H1 (cell line): Measurements from ENCODE around the gene MBD3L2. TPM values are rescaled to one million over a fixed set of nuclear protein-coding genes. Genes with fewer than 3 reads are reported as not detected.
"Not testable (repeated sequence)": the region's sequence is repeated elsewhere in the genome, so short reads cannot be mapped to it uniquely, and the experiment has no call there.

Experiments
- CTCF ChIA-PET: fragments of 300-600 bp; sonication (Branson Sonifier 250); formaldehyde crosslinking; loops from one replicate; lab custom pipeline; 2021; ENCODE audit not compliant: partially characterized antibody; lab: Charles Lee
- POLR2A ChIA-PET: fragments of 300-600 bp; sonication (Branson Sonifier 250); formaldehyde crosslinking; loops from one replicate; lab custom pipeline; 2021; ENCODE audit warnings: inconsistent platforms; ENCODE audit not compliant: partially characterized antibody; lab: Charles Lee
- DNase-seq, 2 experiments: peaks; one replicate each; pipeline versions ENCODE4 v3.0.0 to v3.0.0-alpha.2; 2010 to 2022; ENCODE audit warnings: low spot score in 2 of 2, low read depth in 1 of 2, mixed read lengths in 1 of 2
- FAIRE-seq: peaks from 2 replicates; lab custom pipeline; 2011; peaks lifted over from hg19 to GRCh38; lab: Jason Lieb, UNC
- H2AFZ ChIP-seq: 2 replicates; pipeline ENCODE4 v1.8.1; 2012; ENCODE audit warnings: low read length, inconsistent platforms
- H2AK5ac ChIP-seq: 2 replicates; pipeline ENCODE4 v1.6.1; 2013; ENCODE audit warnings: low read depth, low read length
- H2BK120ac ChIP-seq: replicated peaks from 2 replicates; pipeline ENCODE3; 2013; ENCODE audit warnings: low read depth, low read length, inconsistent platforms
- H2BK12ac ChIP-seq: 2 replicates; pipeline ENCODE4 v1.6.1; 2013; ENCODE audit warnings: low read depth, low read length
- H2BK15ac ChIP-seq: 2 replicates; pipeline ENCODE4 v1.6.1; 2013; ENCODE audit warnings: low read length
- H2BK20ac ChIP-seq: 2 replicates; pipeline ENCODE4 v1.6.1; 2013; ENCODE audit warnings: low read length
- H2BK5ac ChIP-seq: 2 replicates; pipeline ENCODE4 v1.6.1; 2013; ENCODE audit warnings: low read depth, low read length
- H3K14ac ChIP-seq: 2 replicates; pipeline ENCODE4 v1.6.1; 2013; ENCODE audit warnings: inconsistent platforms; ENCODE audit not compliant: insufficient read length
- H3K18ac ChIP-seq: 2 replicates; pipeline ENCODE4 v1.6.1; 2013; ENCODE audit warnings: low read length; ENCODE audit errors: extremely low read depth
- H3K23ac ChIP-seq: 2 replicates; pipeline ENCODE4 v1.6.1; 2013; ENCODE audit warnings: inconsistent platforms; ENCODE audit not compliant: insufficient read length
- H3K23me2 ChIP-seq: 2 replicates; pipeline ENCODE4 v1.6.1; 2013; ENCODE audit warnings: low read depth, low read length
- H3K27ac ChIP-seq: 2 replicates; pipeline ENCODE4 v1.6.1; 2011; ENCODE audit warnings: low read depth, low read length, inconsistent platforms
- H3K27me3 ChIP-seq, 4 experiments: replicated peaks in 1 of 4; 1 replicate in 1 of 4; 2 replicates in 3 of 4; pipeline versions ENCODE4 v1.6.1 to v1.8.1; 2011 to 2013; ENCODE audit warnings: low read length in 3 of 4, mild to moderate bottlenecking in 3 of 4, inconsistent platforms in 2 of 4, mixed read lengths in 2 of 4, moderate library complexity in 1 of 4; ENCODE audit not compliant: control insufficient read depth in 3 of 4, insufficient read depth in 3 of 4; ENCODE audit errors: extremely low read depth in 1 of 4
- H3K36me3 ChIP-seq, 4 experiments: 2 replicates each; pipeline versions ENCODE4 v1.6.1 to v1.8.1; 2011 to 2013; ENCODE audit warnings: mild to moderate bottlenecking in 4 of 4, low read length in 3 of 4, moderate library complexity in 2 of 4, control low read depth in 1 of 4, inconsistent platforms in 1 of 4; ENCODE audit not compliant: insufficient read depth in 4 of 4, control insufficient read depth in 2 of 4
- H3K4ac ChIP-seq: replicated peaks from 2 replicates; pipeline ENCODE3; 2013; ENCODE audit warnings: low read length, low read depth, mixed read lengths, inconsistent platforms; ENCODE audit not compliant: insufficient read length
- H3K4me1 ChIP-seq, 4 experiments: replicated peaks in 1 of 4; 1 replicate in 1 of 4; 2 replicates in 3 of 4; pipeline versions ENCODE4 v1.6.1 to v1.8.1; 2011 to 2013; ENCODE audit warnings: low read length in 3 of 4, inconsistent platforms in 2 of 4, mixed read lengths in 1 of 4; ENCODE audit not compliant: insufficient read depth in 4 of 4, control insufficient read depth in 3 of 4
- H3K4me2 ChIP-seq, 2 experiments: 2 replicates each; pipeline versions ENCODE4 v1.6.1 to v1.8.1; 2011 to 2013; ENCODE audit warnings: low read depth in 2 of 2, low read length in 2 of 2, control low read depth in 1 of 2, inconsistent platforms in 1 of 2, mild to moderate bottlenecking in 1 of 2; ENCODE audit not compliant: insufficient read depth in 1 of 2
- H3K4me3 ChIP-seq, 4 experiments: fragments of 200-600, 300-600 bp in 1 of 4; sonication (generic), shearing (Covaris generic), sonication (Bioruptor Twin) in 1 of 4; 2 replicates each; pipeline versions ENCODE4 v1.5.1 to v1.8.1; 2011 to 2016; ENCODE audit warnings: low read length in 4 of 4, low read depth in 3 of 4, control low read depth in 2 of 4, inconsistent platforms in 2 of 4, mild to moderate bottlenecking in 2 of 4, mixed read lengths in 1 of 4, moderate library complexity in 1 of 4; ENCODE audit not compliant: insufficient read depth in 2 of 4; ENCODE audit errors: extremely low read depth in 1 of 4
- H3K56ac ChIP-seq: replicated peaks from 2 replicates; pipeline ENCODE3; 2013; ENCODE audit warnings: low read depth, mild to moderate bottlenecking, mixed read lengths, low read length, inconsistent platforms; ENCODE audit not compliant: insufficient read length
- H3K79me1 ChIP-seq: 2 replicates; pipeline ENCODE4 v1.6.1; 2013; ENCODE audit warnings: low read depth, low read length, control low read depth
- H3K79me2 ChIP-seq, 2 experiments: 2 replicates each; pipeline versions ENCODE4 v1.6.1 to v1.8.1; 2012 to 2013; ENCODE audit warnings: low read length in 2 of 2, mild to moderate bottlenecking in 2 of 2, inconsistent platforms in 1 of 2; ENCODE audit not compliant: insufficient read depth in 2 of 2, control insufficient read depth in 1 of 2
- H3K9ac ChIP-seq, 4 experiments: replicated peaks in 1 of 4; 1 replicate in 1 of 4; 2 replicates in 3 of 4; pipeline versions ENCODE4 v1.6.1 to v1.8.1; 2011 to 2013; ENCODE audit warnings: low read depth in 3 of 4, low read length in 3 of 4, control low read depth in 2 of 4, mild to moderate bottlenecking in 2 of 4, moderate library complexity in 2 of 4, inconsistent platforms in 1 of 4; ENCODE audit errors: extremely low read depth in 1 of 4
- H3K9me3 ChIP-seq, 2 experiments: 2 replicates each; pipeline versions ENCODE4 v1.6.1 to v1.8.1; 2012 to 2013; ENCODE audit warnings: mild to moderate bottlenecking in 2 of 2, moderate library complexity in 2 of 2, control low read depth in 1 of 2, inconsistent platforms in 1 of 2, low read depth in 1 of 2, low read length in 1 of 2, mixed read lengths in 1 of 2; ENCODE audit not compliant: insufficient read depth in 2 of 2
- H4K20me1 ChIP-seq, 2 experiments: replicated peaks in 1 of 2; 2 replicates each; pipeline versions ENCODE3 to v1.8.1; 2011 to 2013; ENCODE audit warnings: inconsistent platforms in 2 of 2, low read length in 2 of 2, mild to moderate bottlenecking in 1 of 2; ENCODE audit not compliant: insufficient read depth in 2 of 2, control insufficient read depth in 1 of 2
- H4K5ac ChIP-seq: 2 replicates; pipeline ENCODE4 v1.6.1; 2013; ENCODE audit warnings: low read length, low read depth, mixed read lengths, inconsistent platforms; ENCODE audit not compliant: insufficient read length
- H4K8ac ChIP-seq: 2 replicates; pipeline ENCODE4 v1.8.0; 2013; ENCODE audit warnings: mild to moderate bottlenecking, moderate library complexity, low read length, inconsistent platforms; ENCODE audit not compliant: insufficient read depth; ENCODE audit errors: extremely low read depth
- H4K91ac ChIP-seq: replicated peaks from 2 replicates; pipeline ENCODE3; 2013; ENCODE audit warnings: low read length, mixed read lengths, inconsistent platforms; ENCODE audit not compliant: insufficient read length
- WGBS, 2 experiments: shearing (Covaris generic) in 1 of 2; methylation state at CpG; one replicate each; pipeline versions ENCODE4 v1.1.6 to v1.1.7; 2013 to 2015; ENCODE audit warnings: low lambda C conversion rate in 2 of 2, mixed read lengths in 2 of 2, inconsistent platforms in 1 of 2, low coverage in 1 of 2, missing lambda C conversion rate in 1 of 2; ENCODE audit not compliant: insufficient replicate concordance in 2 of 2, insufficient coverage in 1 of 2, insufficient read length in 1 of 2; ENCODE audit errors: extremely low coverage in 1 of 2, missing lambda C conversion rate in 1 of 2; 5-methylcytosine and 5-hydroxymethylcytosine counted together
- polyA plus RNA-seq, 7 experiments: library from polyadenylated mRNA; depleted of rRNA in 3 of 7; stranded (reverse) in 5 of 7; unstranded in 2 of 7; fragments of >200 nt in 5 of 7; fragments of 200-250 nt in 2 of 7; gene quantifications; 1 replicate in 5 of 7; 2 replicates in 1 of 7; 4 replicates in 1 of 7; pipeline versions ENCODE4 v1.2.1 to v1.2.3, GENCODE V29; 2011 to 2013; ENCODE audit warnings: missing spikeins in 2 of 7, mixed read lengths in 2 of 7
- total RNA-seq: library from RNA; stranded (reverse); fragmentation: NEBNext Ultra II Directional; extraction: Animal tissue kit (Norgen Biotek cat#: 25700); gene quantifications from 2 replicates; pipeline ENCODE4 v1.2.1, GENCODE V29; 2021

The MBD3L2 gene
- total and polyA plus RNA-seq, 2 of the 8 experiments (the other 6 are each of a cell fraction or from before 2014, with no cell fraction given): not detected

DNA sequence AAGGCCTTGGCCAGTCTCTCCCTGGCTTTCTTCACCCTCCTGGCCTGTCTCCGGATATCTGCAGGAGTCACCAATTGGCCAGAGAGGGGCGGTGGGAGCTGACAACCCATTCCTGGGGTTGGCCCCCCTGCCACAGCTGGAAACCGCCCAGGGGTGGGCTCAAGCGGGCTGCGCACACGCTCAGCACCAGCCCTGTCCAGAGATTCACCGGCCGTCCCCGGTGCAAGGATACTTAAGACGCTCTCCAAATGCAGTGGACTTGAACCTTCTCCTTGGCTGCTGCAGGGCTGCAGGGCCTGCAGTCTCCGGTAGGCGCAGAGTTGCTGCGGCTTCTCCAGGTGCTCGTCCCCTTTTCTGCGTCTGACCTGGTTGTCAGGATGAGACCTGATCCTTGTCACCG lies 7.2 kb downstream of the MBD3L2 start:
- H2BK12ac ChIP-seq, H3K79me2 ChIP-seq, H3K27me3 ChIP-seq, H4K20me1 ChIP-seq, H3K23ac ChIP-seq, H4K5ac ChIP-seq, H4K8ac ChIP-seq, H3K79me1 ChIP-seq, H2BK120ac ChIP-seq, H3K18ac ChIP-seq, H2AFZ ChIP-seq, H3K9ac ChIP-seq, H3K9me3 ChIP-seq, H3K36me3 ChIP-seq, H2BK15ac ChIP-seq, H3K4me3 ChIP-seq, POLR2A ChIA-PET, H3K27ac ChIP-seq, DNase-seq, H3K56ac ChIP-seq, FAIRE-seq, H2BK5ac ChIP-seq, H3K14ac ChIP-seq, CTCF ChIA-PET, H3K4me1 ChIP-seq, H4K91ac ChIP-seq, H3K4me2 ChIP-seq, H2AK5ac ChIP-seq, H2BK20ac ChIP-seq, H3K23me2 ChIP-seq, H3K4ac ChIP-seq: not testable (repeated sequence)
- 94% methylated on average over 8 of the region's 16 CpGs; no CpG with 5 or more reads in 1 of the 2 experiments for WGBS, 2 experiments

- DNase-seq, H2BK12ac ChIP-seq: not testable (repeated sequence)
Observed at GRCh38 chr19:7058576-7058975, 9.5 kb downstream of the MBD3L2 start, which contains the start of gene MBD3L3. TSS of gene MBD3L3 (minus strand) at chr19:7058676. CDS start at chr19:7058605, 71 bp downstream.

More at GRCh38 chr19:7058576-7058975, 9.5 kb downstream of the MBD3L2 start, which contains the start of gene MBD3L3:
- H2AFZ ChIP-seq, H3K79me2 ChIP-seq, H2BK120ac ChIP-seq, H3K4me3 ChIP-seq, H3K4me2 ChIP-seq, H2AK5ac ChIP-seq, H3K9ac ChIP-seq, H2BK20ac ChIP-seq, POLR2A ChIA-PET, H3K14ac ChIP-seq, H3K36me3 ChIP-seq, H3K18ac ChIP-seq, H4K91ac ChIP-seq, H3K4ac ChIP-seq, H3K9me3 ChIP-seq, H3K4me1 ChIP-seq, H2BK5ac ChIP-seq, FAIRE-seq, H3K23me2 ChIP-seq, H3K23ac ChIP-seq, CTCF ChIA-PET, H3K56ac ChIP-seq, H4K20me1 ChIP-seq, H3K27me3 ChIP-seq, H3K27ac ChIP-seq, H2BK15ac ChIP-seq, H3K79me1 ChIP-seq, H4K8ac ChIP-seq, H4K5ac ChIP-seq: not testable (repeated sequence)
- WGBS, 2 experiments: no CpG with 5 or more reads among the region's 8 CpGs
